Middle frontal gyrus (tissue), 1 donor: ENCODE measurements around the gene CCDC172.

Source experiments
- DNase-seq: peaks from one replicate; pipeline ENCODE4 v3.0.0-alpha.2; 2015; ENCODE audit warnings: low spot score; ENCODE audit errors: extremely low spot score

CCDC172 gene

GRCh38 chr10:116324227-116324950 is at the start of gene CCDC172:
TSS of gene CCDC172 (plus strand) at chr10:116324448. CDS start at chr10:116325012, 564 bp downstream.
- DNase-seq, result no peak

GRCh38 chr10:116276981-116277380 is 47.3 kb upstream of the CCDC172 start:
- no peak for DNase-seq

- DNase-seq, result no peak
These were observed 45.4 kb upstream of the CCDC172 start for GRCh38 chr10:116278846-116279245.

GRCh38 chr10:116281775-116282174 is 42.5 kb upstream of the CCDC172 start:
- no peak for DNase-seq

GRCh38 chr10:116286626-116287200 is 37.5 kb upstream of the CCDC172 start:
- no peak for DNase-seq

GRCh38 chr10:116287906-116288501 is 36.2 kb upstream of the CCDC172 start:
- no peak for DNase-seq

- DNase-seq, result no peak
These were observed 34.6 kb upstream of the CCDC172 start for GRCh38 chr10:116289652-116290051.

GRCh38 chr10:116292493-116292892 is 31.8 kb upstream of the CCDC172 start:
- no peak for DNase-seq

GRCh38 chr10:116296291-116296721 is 27.9 kb upstream of the CCDC172 start:
- no peak for DNase-seq

GRCh38 chr10:116298586-116298985 is 25.7 kb upstream of the CCDC172 start:
- no peak for DNase-seq

- no peak for DNase-seq
These were observed 23.7 kb upstream of the CCDC172 start for GRCh38 chr10:116300542-116300941.

- no peak for DNase-seq
These were observed 19.3 kb upstream of the CCDC172 start for GRCh38 chr10:116304923-116305322.

- DNase-seq, result no peak
These were observed 17.4 kb upstream of the CCDC172 start for GRCh38 chr10:116306847-116307246.

GRCh38 chr10:116307455-116307854 is 16.8 kb upstream of the CCDC172 start:
- no peak for DNase-seq

- no peak for DNase-seq
These were observed 13.2 kb upstream of the CCDC172 start for GRCh38 chr10:116311016-116311415.

GRCh38 chr10:116311706-116312490 is 12.3 kb upstream of the CCDC172 start:
- DNase-seq, result no peak

GRCh38 chr10:116312548-116312947 is 11.7 kb upstream of the CCDC172 start:
- no peak for DNase-seq

- DNase-seq, result no peak
These were observed 7.7 kb upstream of the CCDC172 start for GRCh38 chr10:116316503-116316902.

GRCh38 chr10:116324951-116325635 is 845 bp downstream of the CCDC172 start:
- no peak for DNase-seq

- no peak for DNase-seq
These were observed 1.7 kb downstream of the CCDC172 start for GRCh38 chr10:116325987-116326386.

- DNase-seq, result no peak
These were observed 4.9 kb downstream of the CCDC172 start for GRCh38 chr10:116329153-116329552.
